Stimulated activated CD4-positive, alpha-beta T cell treated with anti-CD3 and anti-CD28 coated beads, Interleukin-1b, Interleukin-23, amount 100 ng/mL, for 48 hours (primary cell): ENCODE data around the gene FUZ.

Source experiments
- DNase-seq: peaks from one replicate; pipeline ENCODE4 v3.0.0-alpha.2; 2020

Gene FUZ

DNA sequence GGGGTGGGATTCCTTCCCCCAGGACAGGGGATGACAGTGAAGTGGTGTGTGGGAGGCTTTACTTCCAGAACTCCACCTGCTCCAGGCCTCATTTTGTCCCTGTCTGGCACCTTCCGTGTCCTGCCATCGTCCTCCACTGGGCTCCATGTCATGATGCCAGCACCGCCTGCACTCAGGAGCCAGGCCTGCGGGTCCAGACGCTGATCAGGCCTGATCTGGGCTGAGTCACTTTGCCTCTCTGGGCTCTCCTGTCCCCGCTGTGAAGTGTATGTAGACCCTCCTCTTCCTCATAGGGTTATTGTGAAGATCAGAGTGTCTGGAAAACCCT is 9.6 kb downstream of the FUZ start:
- DNase-seq = no peak

DNA sequence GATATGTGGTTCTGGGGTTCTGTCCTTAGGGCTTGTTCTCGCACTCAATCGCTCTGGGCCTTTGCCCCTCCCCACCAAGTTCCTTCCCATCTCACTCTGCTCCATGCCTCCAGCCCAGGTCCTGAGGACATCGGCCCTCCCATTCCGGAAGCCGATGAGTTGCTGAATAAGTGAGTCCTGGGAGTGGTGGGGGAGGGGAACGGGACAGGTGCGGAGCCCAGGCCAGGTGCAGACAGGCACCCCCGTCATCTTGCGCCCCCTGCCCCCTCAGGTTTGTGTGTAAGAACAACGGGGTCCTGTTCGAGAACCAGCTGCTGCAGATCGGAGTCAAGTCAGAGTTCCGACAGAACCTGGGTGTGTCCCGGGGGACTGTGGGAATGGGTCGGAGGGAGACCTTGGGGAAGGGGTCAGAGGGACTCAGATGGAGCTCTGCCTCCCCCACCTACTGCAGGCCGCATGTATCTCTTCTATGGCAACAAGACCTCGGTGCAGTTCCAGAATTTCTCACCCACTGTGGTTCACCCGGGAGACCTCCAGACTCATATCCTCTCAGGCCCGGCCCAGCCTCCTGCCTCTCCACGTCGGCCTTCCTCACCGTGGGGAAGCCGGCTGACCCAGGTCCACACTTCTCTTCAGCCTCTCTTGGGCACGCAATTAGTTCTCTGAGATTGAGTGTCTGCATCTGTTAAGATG is 10.1 kb downstream of the FUZ start:
- no peak for DNase-seq

DNA sequence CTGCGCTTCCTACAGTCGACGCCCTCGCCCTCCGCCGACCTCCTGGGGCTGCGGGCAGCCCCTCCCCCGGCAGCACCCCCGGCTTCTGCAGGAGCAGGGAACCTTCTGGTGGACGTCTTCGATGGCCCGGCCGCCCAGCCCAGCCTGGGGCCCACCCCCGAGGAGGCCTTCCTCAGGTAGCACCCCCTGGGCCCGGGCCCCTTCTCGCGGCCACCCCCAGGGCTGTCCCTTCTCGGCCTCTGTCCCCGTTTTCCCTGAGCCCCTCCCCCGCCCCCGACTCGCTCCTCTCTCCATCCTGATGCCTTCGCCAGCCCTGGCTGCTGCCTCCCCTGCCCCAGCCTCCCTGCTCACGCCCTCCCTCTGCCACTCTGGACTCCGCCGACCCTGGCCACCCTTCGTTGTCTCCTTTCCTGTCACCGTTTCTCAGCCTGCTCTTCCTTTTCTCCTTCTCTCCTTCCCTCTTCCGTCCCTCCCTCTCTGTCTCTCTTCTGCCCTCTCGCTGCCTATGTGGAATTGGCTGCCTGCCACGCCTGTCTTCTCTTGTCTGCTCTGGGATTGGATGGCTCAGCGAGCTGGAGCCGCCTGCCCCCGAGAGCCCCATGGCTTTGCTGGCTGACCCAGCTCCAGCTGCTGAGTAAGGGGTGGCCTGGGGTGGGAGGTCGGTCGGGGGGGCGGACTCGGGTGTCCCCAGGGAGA is 11.0 kb downstream of the FUZ start:
- DNase-seq = no peak

DNA sequence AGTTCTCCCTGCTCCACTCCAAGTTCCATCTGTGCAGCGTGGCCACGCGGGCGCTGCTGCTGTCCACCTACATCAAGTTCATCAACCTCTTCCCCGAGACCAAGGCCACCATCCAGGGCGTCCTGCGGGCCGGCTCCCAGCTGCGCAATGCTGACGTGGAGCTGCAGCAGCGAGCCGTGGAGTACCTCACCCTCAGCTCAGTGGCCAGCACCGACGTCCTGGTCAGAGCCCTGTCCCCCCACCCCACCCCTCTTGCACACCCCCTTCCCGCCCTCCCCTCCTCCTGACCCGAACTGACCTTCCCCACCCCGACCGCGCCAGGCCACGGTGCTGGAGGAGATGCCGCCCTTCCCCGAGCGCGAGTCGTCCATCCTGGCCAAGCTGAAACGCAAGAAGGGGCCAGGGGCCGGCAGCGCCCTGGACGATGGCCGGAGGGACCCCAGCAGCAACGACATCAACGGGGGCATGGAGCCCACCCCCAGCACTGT is 11.6 kb downstream of the FUZ start:
- DNase-seq = no peak

DNA sequence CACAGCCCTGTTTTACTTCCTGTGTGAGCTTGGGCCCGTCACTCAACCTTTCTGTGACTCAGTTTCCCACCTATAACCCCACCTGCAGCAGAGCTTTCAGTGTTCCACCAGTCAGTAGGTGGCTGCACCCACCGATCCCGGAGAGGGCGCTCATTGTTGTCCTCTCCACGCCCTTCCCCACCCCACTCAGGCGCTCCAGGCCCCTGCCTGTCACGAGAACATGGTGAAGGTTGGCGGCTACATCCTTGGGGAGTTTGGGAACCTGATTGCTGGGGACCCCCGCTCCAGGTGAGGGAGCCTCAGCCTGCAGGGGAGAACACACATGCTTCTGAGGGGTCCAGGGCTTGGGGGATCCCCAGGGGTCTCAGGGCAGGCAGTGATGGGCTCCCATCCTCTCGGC is 12.3 kb downstream of the FUZ start:
- no peak for DNase-seq

DNA sequence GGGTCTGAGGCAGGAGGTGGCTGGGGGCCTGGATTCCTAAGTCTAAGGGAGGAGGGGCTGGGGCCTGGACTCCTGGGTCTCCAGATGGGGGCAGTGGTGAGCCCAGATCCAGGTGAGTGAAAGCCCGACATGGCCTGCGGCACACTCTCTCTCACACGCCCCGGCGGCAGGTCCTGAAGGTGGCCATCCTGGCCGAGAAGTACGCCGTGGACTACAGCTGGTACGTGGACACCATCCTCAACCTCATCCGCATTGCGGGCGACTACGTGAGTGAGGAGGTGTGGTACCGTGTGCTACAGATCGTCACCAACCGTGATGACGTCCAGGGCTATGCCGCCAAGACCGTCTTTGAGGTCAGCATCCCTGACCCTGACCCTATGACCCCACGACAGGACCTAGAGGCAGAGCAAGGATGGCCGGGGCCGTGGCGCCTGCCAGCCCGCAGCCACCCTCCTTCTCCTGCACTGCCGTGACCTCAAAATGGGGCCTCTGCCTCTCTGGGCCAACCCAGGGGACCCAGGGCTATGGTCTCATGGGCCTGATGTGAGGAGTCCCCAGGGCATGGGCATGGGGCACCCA is 13.2 kb downstream of the FUZ start:
- DNase-seq = no peak

DNA sequence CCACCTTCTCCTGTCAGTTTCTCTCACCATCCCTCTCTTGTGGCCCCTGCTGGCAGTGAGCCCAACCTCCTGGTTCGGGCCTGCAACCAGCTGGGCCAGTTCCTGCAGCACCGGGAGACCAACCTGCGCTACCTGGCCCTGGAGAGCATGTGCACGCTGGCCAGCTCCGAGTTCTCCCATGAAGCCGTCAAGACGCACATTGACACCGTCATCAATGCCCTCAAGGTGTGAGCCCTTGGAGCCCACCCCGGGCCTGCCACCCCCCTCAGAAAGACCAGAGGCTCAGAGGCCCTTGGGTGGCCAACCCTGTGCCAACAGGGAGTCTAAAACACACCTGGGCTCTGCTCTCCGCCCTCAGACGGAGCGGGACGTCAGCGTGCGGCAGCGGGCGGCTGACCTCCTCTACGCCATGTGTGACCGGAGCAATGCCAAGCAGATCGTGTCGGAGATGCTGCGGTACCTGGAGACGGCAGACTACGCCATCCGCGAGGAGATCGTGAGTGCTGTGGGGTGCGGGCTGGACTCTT is 13.8 kb downstream of the FUZ start:
- no peak for DNase-seq

DNA sequence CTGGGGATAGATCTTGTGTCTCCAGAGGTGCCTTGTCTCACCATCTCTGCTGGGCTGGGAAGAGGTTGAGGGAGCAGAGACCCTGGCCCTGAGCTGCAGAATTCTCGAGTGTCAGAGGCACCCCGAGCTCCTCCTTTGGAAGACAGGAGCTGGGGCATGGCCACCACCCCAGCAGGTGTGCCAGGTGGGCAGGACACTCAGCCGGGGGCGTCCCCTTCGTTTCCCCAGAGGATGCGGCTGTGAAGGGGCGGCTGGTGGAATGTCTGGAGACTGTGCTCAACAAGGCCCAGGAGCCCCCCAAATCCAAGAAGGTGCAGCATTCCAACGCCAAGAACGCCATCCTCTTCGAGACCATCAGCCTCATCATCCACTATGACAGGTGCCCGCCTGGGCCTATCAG is 14.5 kb downstream of the FUZ start:
- no peak for DNase-seq

DNA sequence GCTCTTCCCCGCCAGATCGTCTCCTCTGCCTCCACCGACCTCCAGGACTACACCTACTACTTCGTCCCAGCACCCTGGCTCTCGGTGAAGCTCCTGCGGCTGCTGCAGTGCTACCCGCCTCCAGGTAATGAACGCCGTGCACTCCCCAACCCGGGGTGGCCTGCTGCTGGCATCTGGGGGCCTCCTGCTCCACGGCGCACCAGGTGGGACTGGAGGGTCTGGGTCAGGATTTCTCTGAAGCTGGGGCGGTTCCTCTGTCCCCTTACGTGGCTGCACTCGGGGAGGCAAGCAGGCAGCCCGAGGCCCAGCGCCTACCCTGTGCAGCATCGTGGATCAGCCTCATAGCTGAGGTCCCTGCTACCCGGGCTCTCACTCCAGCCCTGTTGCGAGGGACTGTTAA is 17.5 kb downstream of the FUZ start:
- no peak for DNase-seq

DNA sequence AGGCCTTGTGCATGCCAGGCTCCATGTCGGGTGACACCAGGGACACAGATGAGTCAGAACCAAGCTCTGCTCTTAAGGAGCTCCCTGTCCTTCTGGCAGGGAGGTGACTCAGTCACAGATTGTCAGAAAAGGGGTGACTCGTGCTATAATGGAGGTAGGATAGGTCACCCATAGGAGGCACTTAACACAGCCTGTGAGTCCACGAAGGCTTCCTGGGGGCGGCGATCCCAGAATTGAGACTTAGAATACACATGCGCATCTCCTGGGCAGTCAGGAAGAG is 19.6 kb downstream of the FUZ start:
- peak; percentile 59 for DNase-seq

DNA sequence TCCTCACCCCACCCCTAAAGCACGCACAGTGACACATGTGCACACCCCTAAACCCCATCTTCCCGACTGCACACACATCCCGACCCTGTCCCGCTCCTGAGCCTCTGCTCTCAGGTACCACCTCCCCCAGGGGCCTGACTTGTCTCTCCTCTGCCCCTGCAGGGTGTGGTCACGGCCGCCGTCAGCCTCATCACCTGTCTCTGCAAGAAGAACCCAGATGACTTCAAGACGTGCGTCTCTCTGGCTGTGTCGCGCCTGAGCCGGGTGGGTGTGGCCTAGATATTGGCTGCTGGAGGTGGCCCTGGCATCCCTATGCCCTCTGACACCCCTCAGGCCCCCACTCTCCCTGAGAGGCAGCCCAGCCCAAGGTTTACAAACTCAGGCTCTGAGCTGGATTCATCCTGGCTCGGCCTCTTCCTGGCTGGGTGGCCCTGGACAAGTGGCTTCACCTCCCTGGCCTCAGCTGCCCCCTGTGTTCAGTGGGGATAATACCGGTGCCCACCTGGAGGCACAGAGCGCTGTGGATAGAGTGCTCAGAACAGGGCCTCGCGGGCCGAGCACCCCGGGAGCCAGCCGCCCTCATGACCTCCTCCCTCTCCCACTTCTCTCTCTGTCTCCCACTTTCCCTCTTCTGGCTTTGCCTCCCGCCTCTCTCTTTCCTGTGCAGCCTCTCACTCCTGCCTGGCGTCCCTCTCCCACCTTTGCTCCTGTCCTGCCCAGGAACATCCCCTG is 20.1 kb downstream of the FUZ start:
- DNase-seq = no peak

DNA sequence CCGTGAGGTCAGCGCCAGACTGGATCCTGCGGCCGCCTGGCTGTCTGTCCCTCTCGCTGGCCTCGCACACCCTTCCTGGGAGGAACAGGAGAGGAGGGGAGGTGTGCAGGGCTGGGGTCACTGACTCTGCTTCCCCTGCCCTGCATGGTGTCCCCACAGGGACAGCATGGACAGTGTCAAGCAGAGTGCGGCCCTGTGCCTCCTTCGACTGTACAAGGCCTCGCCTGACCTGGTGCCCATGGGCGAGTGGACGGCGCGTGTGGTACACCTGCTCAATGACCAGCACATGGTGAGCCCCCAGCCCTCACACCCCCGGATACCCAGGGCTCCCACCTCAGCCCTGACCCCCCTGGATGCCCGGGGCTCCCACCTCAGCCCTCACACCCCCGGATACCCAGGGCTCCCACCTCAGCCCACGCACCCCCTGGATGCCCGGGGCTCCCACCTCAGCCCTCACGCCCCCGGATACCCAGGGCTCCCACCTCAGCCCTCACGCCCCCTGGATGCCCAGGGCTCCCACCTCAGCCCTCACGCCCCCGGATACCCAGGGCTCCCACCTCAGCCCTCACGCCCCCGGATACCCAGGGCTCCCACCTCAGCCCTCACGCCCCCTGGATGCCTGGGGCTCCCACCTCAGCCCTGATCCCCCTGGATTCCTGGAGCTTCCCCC is 21.2 kb downstream of the FUZ start:
- DNase-seq = no peak

DNA sequence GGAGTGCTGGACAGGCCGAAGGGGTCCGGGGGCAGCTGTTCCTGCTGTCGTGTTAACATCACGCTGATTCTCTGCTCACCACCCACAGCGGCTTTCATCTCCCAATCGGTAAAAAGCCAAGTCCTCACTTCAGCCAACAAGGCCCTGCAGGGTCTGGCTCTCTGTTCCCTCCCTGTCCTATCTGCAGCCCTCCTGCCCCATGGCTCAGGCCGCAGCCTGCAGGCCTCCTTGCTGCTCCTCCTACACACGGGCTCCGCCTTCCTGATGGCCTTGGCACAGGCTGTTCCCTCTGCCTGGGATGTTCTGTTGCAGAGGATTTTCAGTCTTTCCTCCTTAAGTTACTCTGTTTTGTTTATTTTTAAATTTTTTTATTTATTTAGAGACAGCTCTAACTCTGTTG is 22.2 kb downstream of the FUZ start:
- DNase-seq = no peak

DNA sequence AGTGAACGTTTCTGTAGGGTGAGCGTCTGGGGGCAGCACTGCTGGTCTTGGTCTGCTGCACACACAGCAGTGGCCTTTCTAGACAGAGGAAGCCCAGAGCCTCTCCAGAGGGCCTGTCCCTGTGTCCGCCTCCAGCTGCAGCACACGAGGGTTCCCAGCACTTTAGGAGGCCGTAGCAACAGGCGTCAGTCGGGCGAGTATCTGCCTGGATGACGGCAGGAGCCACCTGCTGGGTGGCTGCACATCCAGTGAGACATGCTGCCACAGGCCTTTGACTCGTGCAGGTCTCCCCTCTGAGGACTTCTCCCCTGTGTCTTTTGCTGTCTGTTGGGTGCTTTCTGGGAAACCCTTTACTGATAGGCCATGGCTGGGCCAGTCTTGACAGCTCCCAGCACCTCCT is 24.2 kb downstream of the FUZ start:
- DNase-seq = no peak

DNA sequence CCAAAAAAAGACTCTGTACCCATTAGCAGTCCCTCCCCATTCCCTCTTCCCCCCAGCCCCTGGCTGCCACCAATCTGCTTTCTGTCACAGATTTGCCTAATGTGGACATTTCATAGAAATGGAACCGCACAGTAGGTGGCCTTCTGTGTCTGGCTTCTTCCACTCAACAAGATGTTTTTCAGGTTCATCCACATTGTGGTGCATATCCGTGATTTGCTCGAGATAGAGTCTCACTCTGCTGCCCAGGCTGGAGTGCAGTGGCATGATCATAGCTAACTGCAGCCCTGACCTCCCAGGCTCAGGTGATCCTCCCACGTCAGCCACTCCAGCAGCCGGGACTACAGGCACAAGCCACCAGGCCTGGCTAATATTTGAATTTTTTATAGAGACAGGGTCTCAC is 25.3 kb downstream of the FUZ start:
- no peak for DNase-seq

DNA sequence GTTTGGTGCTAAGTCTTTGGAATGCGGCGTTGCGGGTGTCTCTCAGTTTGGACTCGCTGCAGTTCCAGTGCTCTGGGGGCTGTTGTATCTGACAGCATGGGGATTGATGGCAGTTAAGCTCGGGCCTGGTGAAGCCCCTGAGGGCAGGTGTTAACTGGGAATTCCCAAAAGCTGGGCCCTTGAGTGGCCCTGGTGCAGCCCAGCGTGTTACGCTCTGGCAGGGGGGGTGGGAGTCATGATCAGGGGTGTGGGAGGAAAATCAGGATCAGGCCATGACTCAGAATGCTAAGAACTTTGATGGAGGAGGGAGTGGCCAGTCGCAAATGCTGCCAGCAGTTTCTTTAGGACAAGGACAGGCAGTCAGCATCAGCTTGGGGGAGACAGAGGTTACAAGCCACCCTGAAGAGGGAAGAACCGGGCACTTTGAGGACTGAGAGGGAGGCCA is 26.7 kb downstream of the FUZ start:
- no peak for DNase-seq

DNA sequence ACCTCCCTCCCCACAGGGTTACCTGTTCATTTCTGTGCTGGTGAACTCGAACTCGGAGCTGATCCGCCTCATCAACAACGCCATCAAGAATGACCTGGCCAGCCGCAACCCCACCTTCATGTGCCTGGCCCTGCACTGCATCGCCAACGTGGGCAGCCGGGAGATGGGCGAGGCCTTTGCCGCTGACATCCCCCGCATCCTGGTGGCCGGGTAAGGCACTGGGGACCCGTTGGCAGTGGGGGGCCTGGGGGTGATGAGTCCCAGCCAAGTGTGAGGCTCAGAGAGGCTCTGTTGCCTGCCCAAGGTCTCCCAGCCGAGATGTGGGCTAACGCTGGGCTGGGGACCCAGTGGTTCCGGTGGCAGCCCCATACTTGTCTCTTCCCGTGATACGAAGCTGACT is 30.6 kb downstream of the FUZ start:
- DNase-seq = no peak

DNA sequence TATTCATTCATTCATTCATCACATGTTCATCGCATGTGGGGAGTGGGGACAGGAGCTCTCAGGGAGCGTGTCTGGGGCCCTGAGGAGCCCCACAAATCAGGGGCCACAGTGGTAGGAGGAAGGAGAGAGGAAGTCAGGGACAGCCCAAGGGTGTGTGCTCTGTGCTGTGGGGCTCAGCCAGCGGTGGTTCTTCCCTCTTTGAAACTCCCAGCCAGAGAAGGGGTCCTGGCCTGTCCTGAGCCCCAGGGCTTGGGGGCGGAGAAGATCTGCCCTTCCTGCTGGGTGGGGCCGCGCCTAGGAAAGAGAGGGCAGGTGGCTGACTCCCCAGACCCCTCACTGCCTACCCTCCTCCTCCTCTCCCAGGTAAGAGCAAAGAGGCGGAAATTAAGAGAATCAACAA is 31.7 kb downstream of the FUZ start:
- no peak for DNase-seq

DNA sequence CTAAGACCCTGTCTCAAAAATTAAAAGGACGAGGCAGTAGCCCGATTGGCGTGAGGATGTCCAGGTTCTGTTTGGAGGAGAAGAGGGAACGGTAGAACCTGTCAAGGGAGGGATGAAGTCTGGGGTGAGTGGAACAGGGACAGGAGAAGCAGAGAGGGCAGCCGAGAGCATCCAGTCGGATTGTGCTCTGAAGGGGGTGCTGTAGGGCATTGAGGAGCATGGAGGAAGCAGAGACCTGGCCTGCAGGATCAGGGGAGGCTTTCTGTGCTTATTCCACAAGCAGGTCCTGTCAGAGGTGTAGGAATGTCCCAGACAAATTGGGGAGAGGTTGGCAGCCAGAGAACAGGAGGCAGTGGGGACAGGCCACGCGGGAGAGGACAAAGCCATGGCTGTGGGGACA is 32.2 kb downstream of the FUZ start:
- no peak for DNase-seq

DNA sequence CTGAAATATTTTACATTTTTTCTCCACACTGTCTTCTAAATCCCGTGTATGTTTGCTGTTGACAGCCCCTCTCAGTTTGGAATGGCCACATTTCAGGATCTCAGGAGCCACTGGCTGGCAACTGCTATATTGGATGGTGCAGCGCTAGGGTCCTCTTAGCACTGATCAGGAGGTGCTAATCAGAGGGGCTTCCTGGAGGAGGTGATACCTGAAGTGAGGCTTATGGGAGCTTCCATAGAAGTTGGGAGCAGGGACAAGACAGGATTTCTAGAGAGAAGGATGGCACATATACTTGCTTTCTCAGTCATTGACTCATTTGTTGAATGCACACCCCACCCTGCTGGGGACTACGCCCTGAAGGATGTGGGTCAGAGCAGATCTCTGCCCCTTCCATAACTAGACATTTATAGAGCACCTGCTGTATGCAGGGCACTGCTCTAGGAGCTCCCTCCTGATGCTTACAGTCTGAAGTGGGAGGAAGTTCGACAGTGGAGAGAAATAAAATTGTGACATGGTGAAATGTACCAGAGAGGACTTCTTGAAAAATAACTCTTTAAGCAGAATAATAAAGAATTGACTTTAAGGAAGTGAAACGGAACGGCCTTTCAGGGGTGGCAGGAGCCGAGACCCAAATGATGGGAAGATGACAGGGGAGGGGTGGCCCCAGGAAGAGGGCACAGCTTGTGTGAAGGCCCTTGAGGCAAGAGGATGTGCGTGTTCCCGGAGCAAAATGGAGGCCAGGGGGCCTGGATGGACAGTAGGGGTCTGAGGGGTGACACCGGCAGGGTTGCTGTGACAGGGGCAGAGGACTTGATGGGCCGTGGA is 33.1 kb downstream of the FUZ start:
- no peak for DNase-seq

DNA sequence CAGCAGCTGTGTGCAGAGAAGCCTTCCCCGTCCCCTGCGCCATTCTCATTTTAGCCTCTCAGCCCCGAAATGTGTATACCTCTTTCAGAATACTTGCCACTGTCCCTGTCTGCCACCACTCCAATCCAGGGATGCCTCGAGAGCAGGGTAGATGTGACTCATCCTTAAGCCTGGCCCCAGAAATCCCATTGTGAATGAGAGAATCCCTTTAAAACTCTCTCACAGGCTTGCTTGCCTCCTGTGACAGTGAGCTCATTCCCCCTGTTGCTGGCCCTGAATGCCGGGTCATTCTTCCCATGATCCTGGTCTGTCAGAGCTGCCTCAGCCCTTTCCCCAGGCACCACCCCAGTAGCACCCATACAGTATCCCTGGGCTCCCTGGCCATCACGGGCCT is 36.7 kb downstream of the FUZ start:
- DNase-seq = no peak

DNA sequence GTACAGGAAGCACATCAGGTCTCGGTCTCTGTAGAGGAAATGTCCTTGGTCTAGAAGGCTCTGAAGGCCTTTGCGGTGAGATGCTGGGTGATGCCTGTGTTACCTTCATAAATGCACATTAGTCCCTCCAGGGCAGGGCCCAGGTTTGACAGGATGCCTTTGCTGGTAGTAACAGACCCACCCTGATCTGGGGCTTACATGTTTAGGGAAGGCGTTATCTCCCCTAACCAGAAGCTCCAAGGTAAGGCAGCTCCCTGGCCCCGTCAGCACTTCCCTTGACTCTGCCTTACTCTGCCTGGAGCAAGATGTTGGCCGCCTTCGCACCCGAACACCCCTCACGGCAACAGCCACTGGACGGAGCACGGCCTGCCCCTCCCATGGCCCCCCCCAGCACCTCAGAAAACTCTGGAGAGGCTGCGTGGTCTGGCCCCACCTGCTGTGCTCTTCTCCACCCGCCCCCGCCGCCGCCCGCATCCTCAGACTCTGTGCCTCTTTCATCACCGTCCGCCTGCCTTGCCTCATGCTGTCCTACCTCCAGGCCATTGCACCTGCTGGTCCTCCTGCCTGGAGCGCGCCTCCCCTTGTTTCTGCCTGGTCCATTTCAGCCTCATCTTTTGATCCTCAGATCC is 37.2 kb downstream of the FUZ start:
- DNase-seq = no peak
